Kidney (tissue), 14 donors: ENCODE data around the gene MRPL11. TPM values are rescaled to one million over a fixed set of nuclear protein-coding genes. Genes with fewer than 3 reads are reported as not detected.

Experiments
- DNase-seq, 5 donors: peaks; one replicate each; pipeline ENCODE4 v3.0.0-alpha.2; 2013 to 2020
- FAIRE-seq: peaks from 2 replicates; lab custom pipeline; 2012; peaks lifted over from hg19 to GRCh38; lab: Jason Lieb, UNC
- H3K27ac ChIP-seq, 2 donors: one replicate each; pipeline ENCODE4 v1.7.0; 2013; ENCODE audit warnings: low read depth in 2 of 2, low read length in 2 of 2, inconsistent platforms in 1 of 2
- H3K27me3 ChIP-seq: one replicate; pipeline ENCODE4 v1.7.1; 2013; ENCODE audit warnings: low read length, inconsistent platforms; ENCODE audit not compliant: control insufficient read depth, insufficient read depth
- H3K36me3 ChIP-seq, 3 donors: one replicate each; pipeline versions ENCODE4 v1.7.0 to v1.7.1; 2013; ENCODE audit warnings: low read length in 3 of 3, control low read depth in 1 of 3, inconsistent platforms in 1 of 3; ENCODE audit not compliant: insufficient read depth in 3 of 3, control insufficient read depth in 2 of 3
- H3K4me1 ChIP-seq, 3 donors: one replicate each; pipeline versions ENCODE4 v1.7.0 to v1.7.1; 2013; ENCODE audit warnings: low read length in 3 of 3, inconsistent platforms in 1 of 3, low read depth in 1 of 3; ENCODE audit not compliant: control insufficient read depth in 2 of 3, insufficient read depth in 2 of 3
- H3K4me3 ChIP-seq, 3 donors: one replicate each; pipeline versions ENCODE4 v1.7.0 to v1.8.1; 2013; ENCODE audit warnings: low read length in 3 of 3, control low read depth in 1 of 3, inconsistent platforms in 1 of 3
- H3K9ac ChIP-seq, 3 donors: one replicate each; pipeline versions ENCODE4 v1.7.0 to v1.7.1; 2013; ENCODE audit warnings: low read length in 3 of 3, control low read depth in 1 of 3, inconsistent platforms in 1 of 3
- H3K9me3 ChIP-seq, 3 donors: one replicate each; pipeline versions ENCODE4 v1.7.0 to v1.7.1; 2013; ENCODE audit warnings: low read length in 3 of 3, control low read depth in 1 of 3, inconsistent platforms in 1 of 3; ENCODE audit not compliant: control insufficient read depth in 2 of 3, insufficient read depth in 1 of 3
- intact Hi-C: fragments of 100-400 bp; cut with DNase I; formaldehyde crosslinking; loops from one replicate; pipeline ENCODE4 v1.11.1; 2022
- polyA plus RNA-seq: library from polyadenylated mRNA; stranded (reverse); fragments of 350-450 nt; fragmentation: Illumina TruSeq; extraction: RNeasy Lipid Tissue Mini Kit (QIAGEN cat#74804); gene quantifications from one replicate; pipeline ENCODE4 v1.2.3, GENCODE V29; 2014; ENCODE audit warnings: low read depth, low replicate concordance; ENCODE audit not compliant: insufficient read depth
- total RNA-seq: library from RNA; stranded (reverse); fragmentation: NEBNext Ultra II Directional; extraction: Animal tissue kit (Norgen Biotek cat#: 25700); gene quantifications from one replicate; pipeline ENCODE4 v1.2.1, GENCODE V29; 2021
- TF ChIP-seq, protein P1 (sequence below): IDR thresholded peaks from 3 replicates; pipeline ENCODE4 v1.5.1; 2012; ENCODE audit warnings: mild to moderate bottlenecking, moderate library complexity, borderline replicate concordance; ENCODE audit not compliant: insufficient read depth; ENCODE audit errors: extremely low read depth
- donor health status: control.
- donor health status: control.
- donor health status: control.
- donor health status: control.
- donor health status: control.
- donor health status: DM: yes; HTN: yes; CAD: no.
- donor health status: Normal renal cell carcinoma (clear cell type).

MRPL11 gene
- total and polyA plus RNA-seq, 2 donors from 2014 or later, result 34.1 to 97.3 TPM

DNA sequence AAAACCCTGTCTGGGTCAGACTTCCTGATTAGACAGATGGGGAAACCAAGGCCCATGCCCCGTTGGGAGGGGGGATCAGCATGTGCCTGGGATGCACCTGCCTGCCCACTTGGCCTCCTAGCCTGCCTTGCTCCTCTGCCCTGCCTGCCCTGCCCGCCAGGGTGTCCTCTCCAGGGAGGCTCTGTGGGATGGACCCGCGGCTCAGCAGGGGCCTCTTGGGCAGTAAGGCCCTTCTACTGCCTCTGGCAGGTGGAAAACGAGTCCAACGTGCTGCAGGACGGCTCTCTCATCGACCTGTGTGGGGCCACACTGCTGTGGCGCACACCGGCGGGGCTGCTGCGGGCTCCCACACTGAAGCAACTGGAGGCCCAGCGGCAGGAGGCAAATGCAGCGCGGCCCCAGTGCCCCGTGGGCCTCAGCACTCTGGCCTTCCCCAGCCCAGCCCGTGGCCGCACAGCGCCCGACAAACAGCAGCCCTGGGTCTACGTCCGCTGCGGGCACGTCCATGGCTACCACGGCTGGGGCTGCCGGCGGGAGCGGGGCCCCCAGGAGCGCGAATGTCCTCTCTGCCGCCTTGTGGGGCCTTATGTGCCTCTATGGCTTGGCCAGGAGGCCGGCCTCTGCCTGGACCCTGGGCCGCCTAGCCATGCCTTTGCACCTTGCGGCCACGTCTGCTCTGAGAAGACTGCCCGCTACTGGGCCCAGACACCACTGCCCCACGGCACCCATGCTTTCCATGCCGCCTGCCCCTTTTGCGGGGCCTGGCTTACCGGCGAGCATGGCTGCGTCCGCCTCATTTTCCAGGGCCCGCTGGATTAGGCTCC lies 36.9 kb upstream of the MRPL11 start:
- H3K4me1 ChIP-seq, result peaks cover 0 to 6% (median 6%) of the 10 kb centered on the region in 3 donors
- no peak overlapping the region for H3K9ac ChIP-seq
- DNase-seq, result peak in 1 of 5 donors; percentile 52
- no peak overlapping the region for H3K4me3 ChIP-seq
- intact Hi-C loops, result no loop called here
- no peaks in the 10 kb centered on the region for H3K27me3 ChIP-seq
- peaks cover 0 to 6% (median 5%) of the 10 kb centered on the region in 3 donors for H3K36me3 ChIP-seq
- H3K9me3 ChIP-seq, result no peaks in the 10 kb centered on the region
- H3K27ac ChIP-seq, result no peak overlapping the region
- TF ChIP-seq, protein P1, sequence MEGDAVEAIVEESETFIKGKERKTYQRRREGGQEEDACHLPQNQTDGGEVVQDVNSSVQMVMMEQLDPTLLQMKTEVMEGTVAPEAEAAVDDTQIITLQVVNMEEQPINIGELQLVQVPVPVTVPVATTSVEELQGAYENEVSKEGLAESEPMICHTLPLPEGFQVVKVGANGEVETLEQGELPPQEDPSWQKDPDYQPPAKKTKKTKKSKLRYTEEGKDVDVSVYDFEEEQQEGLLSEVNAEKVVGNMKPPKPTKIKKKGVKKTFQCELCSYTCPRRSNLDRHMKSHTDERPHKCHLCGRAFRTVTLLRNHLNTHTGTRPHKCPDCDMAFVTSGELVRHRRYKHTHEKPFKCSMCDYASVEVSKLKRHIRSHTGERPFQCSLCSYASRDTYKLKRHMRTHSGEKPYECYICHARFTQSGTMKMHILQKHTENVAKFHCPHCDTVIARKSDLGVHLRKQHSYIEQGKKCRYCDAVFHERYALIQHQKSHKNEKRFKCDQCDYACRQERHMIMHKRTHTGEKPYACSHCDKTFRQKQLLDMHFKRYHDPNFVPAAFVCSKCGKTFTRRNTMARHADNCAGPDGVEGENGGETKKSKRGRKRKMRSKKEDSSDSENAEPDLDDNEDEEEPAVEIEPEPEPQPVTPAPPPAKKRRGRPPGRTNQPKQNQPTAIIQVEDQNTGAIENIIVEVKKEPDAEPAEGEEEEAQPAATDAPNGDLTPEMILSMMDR, result no peak
- no peak for FAIRE-seq

DNA sequence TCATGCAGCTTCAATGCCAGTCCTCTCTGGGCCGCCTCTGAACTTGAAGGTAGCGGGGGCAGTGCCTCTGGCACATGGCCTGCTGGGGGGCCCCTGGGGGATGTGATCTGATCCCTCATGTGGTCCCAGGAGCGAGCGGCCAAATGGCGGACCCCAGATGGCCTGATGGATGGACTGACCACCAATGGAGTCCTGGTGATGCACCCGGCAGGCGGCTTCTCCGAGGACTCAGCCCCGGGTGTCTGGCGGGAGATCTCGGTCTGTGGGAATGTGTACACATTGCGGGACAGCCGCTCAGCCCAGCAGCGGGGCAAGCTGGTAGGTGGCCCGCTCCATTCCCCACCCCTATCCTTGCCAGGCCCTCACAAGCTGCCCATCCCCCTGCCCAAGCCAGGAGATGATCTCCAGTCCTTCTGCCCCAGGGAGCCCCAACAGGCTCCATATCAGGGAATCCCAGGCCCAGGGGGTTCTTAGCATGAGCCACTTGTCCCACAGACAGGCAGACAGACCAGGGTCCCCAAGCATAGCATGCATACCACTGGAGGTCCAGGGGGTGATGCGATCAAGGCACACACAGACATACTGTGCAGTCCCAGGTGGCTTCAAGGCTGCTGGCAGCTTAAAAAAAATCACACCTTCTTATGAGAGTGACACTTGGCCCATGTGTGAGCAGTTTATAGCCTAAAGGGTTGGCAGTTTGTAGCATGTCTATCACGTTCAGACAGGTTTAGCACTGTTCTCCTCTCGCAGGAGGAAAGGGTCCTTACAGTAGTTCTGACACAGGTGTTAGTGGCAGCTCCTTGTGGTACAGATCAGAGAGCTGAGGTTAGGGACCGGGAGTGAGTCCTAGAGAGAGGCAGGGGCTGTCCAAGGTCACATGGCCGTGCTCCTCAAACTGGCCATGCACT lies 35.2 kb upstream of the MRPL11 start:
- intact Hi-C loops, result no loop called here
- H3K27ac ChIP-seq, result no peak overlapping the region
- H3K4me1 ChIP-seq, result peaks cover 0 to 2% (median 0%) of the 10 kb centered on the region in 3 donors
- H3K36me3 ChIP-seq, result peaks cover 0 to 6% (median 5%) of the 10 kb centered on the region in 3 donors
- no peaks in the 10 kb centered on the region for H3K9me3 ChIP-seq
- TF ChIP-seq, protein P1, result no peak
- H3K27me3 ChIP-seq, result no peaks in the 10 kb centered on the region
- H3K9ac ChIP-seq, result no peak overlapping the region
- DNase-seq, result no peak
- FAIRE-seq, result no peak
- H3K4me3 ChIP-seq, result no peak overlapping the region

DNA sequence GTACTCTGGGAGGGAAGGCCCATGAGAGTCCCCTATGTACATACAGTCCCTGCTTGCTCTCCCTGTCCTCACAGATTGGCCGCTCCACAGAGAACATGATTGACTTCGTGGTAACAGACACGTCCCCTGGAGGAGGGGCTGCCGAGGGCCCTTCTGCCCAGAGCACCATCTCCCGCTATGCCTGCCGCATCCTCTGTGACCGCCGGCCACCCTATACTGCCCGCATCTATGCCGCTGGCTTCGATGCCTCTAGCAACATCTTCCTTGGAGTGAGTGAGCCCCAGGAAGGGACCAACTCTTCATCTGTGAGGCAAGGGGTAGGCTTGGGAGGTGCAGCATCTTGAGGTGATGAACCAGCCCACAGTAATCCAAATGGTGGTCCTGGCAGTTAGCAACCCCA lies 34.5 kb upstream of the MRPL11 start:
- TF ChIP-seq, protein P1, result no peak
- no peak overlapping the region for H3K27ac ChIP-seq
- DNase-seq, result peak in 1 of 5 donors; percentile 62
- no peak overlapping the region for H3K4me3 ChIP-seq
- FAIRE-seq, result no peak
- intact Hi-C loops, result no loop called here
- no peaks in the 10 kb centered on the region for H3K4me1 ChIP-seq
- H3K9ac ChIP-seq, result no peak overlapping the region
- peaks cover 0 to 6% (median 5%) of the 10 kb centered on the region in 3 donors for H3K36me3 ChIP-seq
- no peaks in the 10 kb centered on the region for H3K27me3 ChIP-seq
- no peaks in the 10 kb centered on the region for H3K9me3 ChIP-seq
